Kidney capillary endothelial cell (primary cell): ENCODE measurements around the gene GALNT13.
"Not testable (repeated sequence)": the region's sequence is repeated elsewhere in the genome, so short reads cannot be mapped to it uniquely, and the experiment has no call there.

Experiments used
- DNase-seq: peaks from one replicate; pipeline ENCODE4 v3.0.0-alpha.2; 2018; ENCODE audit warnings: low spot score

Gene GALNT13

GRCh38 chr2:154408786-154409185, 537.1 kb downstream of the GALNT13 start:
- no peak for DNase-seq

- DNase-seq, result no peak
Measured at GRCh38 chr2:154422251-154422650, 550.5 kb downstream of the GALNT13 start.

DNA sequence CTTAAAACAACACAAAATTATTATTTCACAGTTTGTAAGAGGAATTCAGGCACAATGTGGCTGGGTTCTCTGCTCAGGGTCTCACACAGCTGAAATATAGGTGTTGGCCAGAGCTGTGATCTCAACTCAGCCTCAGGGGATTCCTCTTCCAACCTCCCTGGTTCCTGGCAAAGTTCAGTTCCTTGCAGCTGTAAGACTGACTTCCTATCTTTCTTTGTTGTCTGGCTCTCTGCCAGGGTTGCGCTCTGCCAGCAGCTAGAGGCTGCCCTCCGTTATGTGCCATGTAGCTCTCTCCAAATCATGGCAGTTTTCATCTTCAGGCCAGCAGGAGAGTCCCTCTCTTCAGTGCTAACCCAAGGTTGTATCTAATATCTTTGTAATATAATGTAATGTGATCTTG, 554.3 kb downstream of the GALNT13 start:
- DNase-seq, result peak; percentile 54

DNA sequence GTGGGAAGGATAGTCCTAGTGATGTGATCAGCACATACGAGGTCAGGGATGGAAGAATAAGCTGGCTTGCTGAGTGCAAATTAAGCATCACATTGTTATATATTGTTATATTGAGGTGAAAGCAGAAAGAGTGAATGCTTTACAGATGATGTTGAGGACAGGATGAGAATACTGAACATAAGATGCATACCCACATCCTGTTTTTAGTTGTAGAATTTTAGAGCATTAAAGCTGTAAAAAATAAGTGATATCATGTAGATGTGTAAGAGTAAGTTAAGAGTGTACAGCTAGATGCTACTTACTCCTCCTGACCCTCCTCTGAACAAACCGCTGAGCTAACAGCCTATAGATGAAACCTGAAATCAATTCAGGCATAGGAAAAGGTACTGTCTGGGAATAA, 555.7 kb downstream of the GALNT13 start:
- DNase-seq, result no peak

- no peak for DNase-seq
Measured at GRCh38 chr2:154428022-154428421, 556.3 kb downstream of the GALNT13 start.

- no peak for DNase-seq
Measured at GRCh38 chr2:154433010-154433409, 561.3 kb downstream of the GALNT13 start.

DNA sequence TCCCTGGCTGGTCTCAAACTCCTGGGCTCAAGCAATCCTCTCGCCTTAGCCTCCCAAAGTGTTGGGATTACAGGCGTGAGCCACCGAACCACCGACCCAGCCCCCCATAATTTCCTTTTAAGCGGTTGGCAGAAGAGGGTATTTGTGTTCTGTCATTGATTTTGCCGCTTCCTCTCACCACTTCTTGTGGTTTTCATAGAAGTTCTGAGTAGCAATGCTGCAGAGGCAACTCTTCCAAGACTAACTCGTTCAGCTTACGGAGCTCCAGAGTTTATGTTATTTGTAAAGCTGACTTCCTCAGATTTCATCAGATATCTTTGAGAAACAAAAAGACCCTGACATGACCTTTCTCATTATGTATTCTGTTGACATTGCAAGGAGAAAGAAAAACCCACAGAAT, 565.4 kb downstream of the GALNT13 start:
- DNase-seq, result no peak

- no peak for DNase-seq
Measured at GRCh38 chr2:154439156-154439555, 567.4 kb downstream of the GALNT13 start.

DNA sequence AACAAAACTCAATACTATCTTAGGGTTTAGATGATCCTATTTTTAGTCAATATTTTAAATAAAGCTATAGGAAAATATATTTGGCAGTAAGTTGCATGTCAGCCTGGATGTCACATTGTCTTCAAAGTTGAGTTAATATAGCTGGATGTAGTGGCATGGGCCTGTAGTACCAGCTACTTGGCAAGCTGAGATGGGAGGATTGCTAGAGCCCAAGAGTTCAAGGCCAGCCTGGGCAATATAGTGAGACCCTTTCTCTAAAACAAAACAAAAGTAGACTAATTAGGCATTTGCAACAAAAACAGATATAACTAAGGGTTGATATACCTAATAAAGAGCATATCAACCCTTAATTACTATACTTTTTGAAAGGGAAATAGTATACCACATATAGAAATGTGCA, 572.2 kb downstream of the GALNT13 start:
- no peak for DNase-seq

DNA sequence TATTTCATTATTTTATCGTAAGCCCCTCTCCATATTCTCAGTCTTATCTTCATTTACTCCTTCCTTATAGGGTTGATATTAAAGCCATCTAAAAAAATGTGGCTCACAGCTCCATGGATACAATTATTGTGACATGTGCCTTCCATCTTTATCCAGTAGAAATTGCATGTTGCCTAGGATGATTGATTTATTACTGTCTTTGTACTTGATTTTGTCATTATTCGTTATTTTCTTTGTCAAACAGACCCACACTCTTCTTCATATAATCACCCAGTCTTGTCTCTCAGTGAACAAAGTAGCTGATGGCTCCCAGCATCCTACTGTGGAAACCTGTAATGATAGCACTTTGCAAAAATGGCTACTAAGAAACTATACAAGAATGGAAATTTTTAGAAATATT, 574.6 kb downstream of the GALNT13 start:
- DNase-seq, result no peak

GRCh38 chr2:154447727-154448418, 576.2 kb downstream of the GALNT13 start:
- no peak for DNase-seq

GRCh38 chr2:154449951-154450658, 578.4 kb downstream of the GALNT13 start:
- no peak for DNase-seq

- no peak for DNase-seq
Measured at GRCh38 chr2:154452471-154452870, 580.7 kb downstream of the GALNT13 start.

- DNase-seq, result peak; percentile 24
Measured at GRCh38 chr2:154452906-154453493, 581.3 kb downstream of the GALNT13 start.

DNA sequence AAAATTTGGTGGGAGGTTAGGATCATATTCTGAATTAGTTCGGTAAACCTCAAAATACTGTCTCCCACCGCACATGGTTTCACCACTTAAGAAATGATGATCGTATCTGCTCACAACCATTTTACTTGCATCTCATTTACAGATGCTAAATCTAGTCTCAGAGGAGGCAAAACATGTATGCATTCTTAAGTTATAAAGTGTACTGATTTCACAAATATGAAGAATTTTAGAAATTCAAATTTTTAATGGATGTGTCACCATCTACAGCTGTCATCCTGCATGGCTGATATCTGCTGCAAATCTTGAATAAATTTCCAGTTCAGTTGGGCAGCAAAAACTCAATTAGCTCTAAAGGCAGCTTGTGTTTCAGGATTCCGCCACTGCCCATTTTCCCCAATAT, 583.4 kb downstream of the GALNT13 start:
- no peak for DNase-seq

DNA sequence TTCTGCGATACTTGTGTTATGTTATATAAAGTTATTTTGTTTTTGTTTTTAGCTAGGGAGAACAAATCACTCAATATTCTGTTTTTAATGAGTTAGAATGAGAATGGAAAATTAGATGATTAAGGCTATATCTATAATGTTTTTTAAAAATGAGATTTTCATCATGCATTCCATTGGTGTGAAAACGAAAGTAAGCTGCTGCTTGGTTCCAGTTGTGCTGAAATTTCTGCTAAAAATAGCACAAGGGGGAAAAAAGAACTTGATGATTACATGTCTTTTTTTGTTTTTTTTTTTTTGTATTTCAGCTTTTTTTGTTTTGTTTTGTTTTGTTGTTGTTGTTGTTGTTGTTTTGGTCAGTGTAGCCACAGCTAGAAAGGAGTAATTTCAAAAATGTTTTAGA, 584.1 kb downstream of the GALNT13 start:
- no peak for DNase-seq

DNA sequence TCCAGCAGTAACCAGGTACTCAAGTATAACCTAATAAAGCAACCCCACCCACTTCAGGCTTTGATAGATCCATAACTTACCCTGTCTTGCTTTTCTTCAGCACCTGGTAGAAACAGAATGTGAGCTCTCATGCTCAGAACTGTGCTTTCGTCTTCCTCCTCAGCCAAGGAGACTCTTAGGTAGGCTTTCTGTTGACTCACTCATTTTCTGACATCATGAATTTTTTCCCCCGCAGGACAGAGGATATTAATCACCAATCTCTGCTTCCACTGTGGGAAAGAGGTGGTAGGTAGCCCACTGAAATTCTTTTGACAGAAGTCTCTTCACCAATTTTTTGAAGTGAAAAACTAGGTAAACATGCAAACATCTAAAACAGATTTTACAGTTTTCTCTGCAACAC, 585.6 kb downstream of the GALNT13 start:
- peak; percentile 17 for DNase-seq

- no peak for DNase-seq
Measured at GRCh38 chr2:154459286-154459685, 587.6 kb downstream of the GALNT13 start.

- no peak for DNase-seq
Measured at GRCh38 chr2:154462634-154463033, 590.9 kb downstream of the GALNT13 start.

GRCh38 chr2:154466226-154466625, 594.5 kb downstream of the GALNT13 start:
- no peak for DNase-seq

- no peak for DNase-seq
Measured at GRCh38 chr2:154470376-154470775, 598.7 kb downstream of the GALNT13 start.

- not testable (repeated sequence) for DNase-seq
Measured at GRCh38 chr2:154471492-154471891, 599.8 kb downstream of the GALNT13 start.

DNA sequence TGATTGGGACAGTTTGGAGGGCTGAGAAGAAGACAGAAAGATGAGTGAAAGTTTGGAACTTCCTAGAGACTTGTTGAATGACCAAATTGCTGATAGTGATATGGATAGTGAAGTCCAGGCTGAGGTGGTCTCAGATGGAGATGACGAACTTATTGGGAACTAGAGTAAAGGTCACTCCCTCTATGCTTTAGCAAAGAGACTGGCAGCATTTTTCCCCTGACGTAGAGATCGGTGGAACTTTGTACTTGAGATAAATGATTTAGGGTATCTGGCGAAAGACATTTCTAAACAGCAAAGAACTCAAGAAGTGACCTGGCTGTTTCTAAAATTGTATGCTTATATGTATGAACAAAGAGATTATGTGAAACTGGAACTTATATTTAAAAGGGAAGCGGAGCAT, 605.6 kb downstream of the GALNT13 start:
- DNase-seq, result no peak
